Coronary artery (tissue), 2 donors: ENCODE data around the gene WDR20.
"Not testable (repeated sequence)": the region's sequence is repeated elsewhere in the genome, so short reads cannot be mapped to it uniquely, and the experiment has no call there.

ENCODE experiments used
- DNase-seq: peaks from one replicate; pipeline ENCODE4 v3.0.0-alpha.2; 2017; ENCODE audit warnings: low spot score
- H3K27ac ChIP-seq, 2 donors: fragments of 200-600 bp; sonication (generic); one replicate each; pipeline ENCODE4 v1.5.1; 2016 to 2019
- H3K4me3 ChIP-seq: fragments of 200-600 bp; sonication (generic); 2 replicates; pipeline ENCODE4 v1.5.1; 2016; ENCODE audit warnings: mild to moderate bottlenecking, moderate library complexity
- TF ChIP-seq, protein P1 (sequence below): fragments of 200-600 bp; sonication (generic); IDR thresholded peaks from one replicate; pipeline ENCODE4 v1.5.1; 2019; ENCODE audit warnings: antibody characterized with exemption

Gene WDR20

DNA sequence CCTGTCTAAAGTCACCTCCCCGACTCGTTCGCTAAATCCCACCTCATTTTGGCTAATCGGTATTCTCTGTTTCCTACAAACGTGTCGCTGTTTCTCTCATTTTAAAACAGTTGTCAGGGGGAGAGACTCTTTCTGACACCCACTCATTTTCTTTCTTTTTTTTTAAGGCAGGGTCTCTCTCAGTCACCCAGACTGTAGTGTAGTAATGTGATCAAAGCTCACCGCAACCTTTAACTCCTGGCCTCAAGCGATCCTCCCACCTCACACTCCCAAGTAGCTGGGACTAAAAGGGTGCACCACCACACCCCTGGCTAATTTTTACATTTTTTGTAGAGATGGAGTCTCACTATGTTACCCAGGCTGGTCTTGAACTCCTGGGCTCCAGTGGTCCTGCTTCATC, 19.1 kb downstream of the WDR20 start:
- TF ChIP-seq, protein P1, sequence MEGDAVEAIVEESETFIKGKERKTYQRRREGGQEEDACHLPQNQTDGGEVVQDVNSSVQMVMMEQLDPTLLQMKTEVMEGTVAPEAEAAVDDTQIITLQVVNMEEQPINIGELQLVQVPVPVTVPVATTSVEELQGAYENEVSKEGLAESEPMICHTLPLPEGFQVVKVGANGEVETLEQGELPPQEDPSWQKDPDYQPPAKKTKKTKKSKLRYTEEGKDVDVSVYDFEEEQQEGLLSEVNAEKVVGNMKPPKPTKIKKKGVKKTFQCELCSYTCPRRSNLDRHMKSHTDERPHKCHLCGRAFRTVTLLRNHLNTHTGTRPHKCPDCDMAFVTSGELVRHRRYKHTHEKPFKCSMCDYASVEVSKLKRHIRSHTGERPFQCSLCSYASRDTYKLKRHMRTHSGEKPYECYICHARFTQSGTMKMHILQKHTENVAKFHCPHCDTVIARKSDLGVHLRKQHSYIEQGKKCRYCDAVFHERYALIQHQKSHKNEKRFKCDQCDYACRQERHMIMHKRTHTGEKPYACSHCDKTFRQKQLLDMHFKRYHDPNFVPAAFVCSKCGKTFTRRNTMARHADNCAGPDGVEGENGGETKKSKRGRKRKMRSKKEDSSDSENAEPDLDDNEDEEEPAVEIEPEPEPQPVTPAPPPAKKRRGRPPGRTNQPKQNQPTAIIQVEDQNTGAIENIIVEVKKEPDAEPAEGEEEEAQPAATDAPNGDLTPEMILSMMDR, result no peak
- no peak overlapping the region for H3K4me3 ChIP-seq
- no peak overlapping the region for H3K27ac ChIP-seq
- no peak for DNase-seq

DNA sequence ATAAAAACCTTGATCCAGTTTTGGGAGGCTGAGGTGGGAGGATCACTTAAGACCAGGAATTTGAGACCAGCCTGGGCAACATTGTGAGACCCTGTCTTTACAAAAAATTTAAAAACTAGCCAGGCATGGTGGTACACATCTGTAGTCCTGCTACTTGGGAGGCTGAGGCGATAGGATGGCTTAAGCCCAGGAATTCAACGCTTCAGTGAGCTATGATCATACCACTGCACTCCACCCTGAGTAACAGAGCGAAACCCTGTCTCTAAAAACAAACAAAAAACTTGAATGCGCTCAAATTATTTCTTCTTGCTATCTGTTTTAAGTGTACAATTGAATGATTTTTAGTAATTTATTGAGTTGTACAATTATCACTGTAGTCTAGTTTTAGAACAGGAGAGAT, 20.1 kb downstream of the WDR20 start:
- Histone ChIP-seq H3K27ac (no peak overlapping the region), H3K4me3 (no peak overlapping the region)
- TF ChIP-seq, protein P1, result no peak
- no peak for DNase-seq

DNA sequence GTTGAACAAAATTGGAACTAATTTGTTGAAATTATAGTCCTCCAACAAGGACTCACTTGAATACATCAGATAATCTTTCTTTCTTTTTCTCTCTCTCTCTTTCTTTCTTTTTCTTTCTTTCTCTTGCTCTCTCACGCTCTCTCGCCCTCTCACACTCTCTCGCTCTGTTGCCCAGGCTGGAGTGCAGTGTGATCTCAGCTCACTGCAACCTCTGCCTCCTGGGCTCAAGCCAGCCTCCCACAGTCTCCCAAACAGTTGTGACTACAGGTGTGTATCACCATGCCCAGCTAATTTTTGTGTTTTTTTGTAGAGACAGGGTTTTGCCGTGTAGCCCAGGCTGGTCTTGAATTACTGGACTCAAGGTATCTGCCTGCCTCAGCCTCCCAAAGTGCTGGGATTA, 22.8 kb downstream of the WDR20 start:
- TF ChIP-seq, protein P1, result no peak
- no peak overlapping the region for H3K4me3 ChIP-seq
- no peak overlapping the region for H3K27ac ChIP-seq
- no peak for DNase-seq

DNA sequence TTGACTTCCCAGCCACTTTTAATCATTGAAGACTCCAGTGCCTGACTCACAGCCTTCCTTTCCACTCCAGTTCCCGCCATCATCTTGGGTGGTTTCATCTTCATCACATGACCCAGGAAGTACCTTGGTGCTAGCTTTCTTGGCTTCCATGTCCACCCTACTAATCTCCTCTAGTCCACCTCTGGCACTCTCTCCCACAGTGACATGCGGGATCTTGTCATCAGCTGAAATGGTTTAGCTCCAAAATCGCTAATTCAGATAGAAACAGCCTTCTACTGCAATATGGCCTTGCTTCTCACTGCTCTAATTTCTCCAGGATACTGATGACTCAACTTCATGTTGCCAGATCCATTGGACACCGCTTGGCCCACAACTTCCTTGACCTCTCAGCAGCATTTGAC, 24.5 kb downstream of the WDR20 start:
- TF ChIP-seq, protein P1, result no peak
- H3K27ac ChIP-seq, result no peak overlapping the region
- DNase-seq, result no peak
- H3K4me3 ChIP-seq, result no peak overlapping the region

DNA sequence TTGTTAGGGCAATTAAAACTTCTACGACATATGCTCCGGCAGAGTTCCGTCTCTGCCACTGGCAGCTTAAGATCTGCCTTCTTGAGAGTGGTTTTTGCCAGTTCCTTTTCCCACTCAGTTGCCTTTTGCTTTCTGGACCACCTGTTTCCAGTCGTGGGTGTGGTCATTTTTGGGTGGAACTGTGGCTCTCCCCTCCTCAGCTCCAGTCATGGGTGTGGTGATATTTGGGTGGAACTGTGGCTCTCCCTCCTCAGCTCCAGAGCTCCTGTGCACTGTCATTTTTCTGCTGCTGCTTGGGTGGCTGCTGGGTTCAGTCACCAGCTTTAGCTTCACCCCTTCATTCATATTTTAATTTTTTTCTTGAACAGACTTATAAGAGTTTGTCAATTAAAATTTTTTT, 25.3 kb downstream of the WDR20 start:
- Histone ChIP-seq H3K4me3 (no peak overlapping the region), H3K27ac (no peak overlapping the region)
- TF ChIP-seq, protein P1, result no peak
- no peak for DNase-seq

DNA sequence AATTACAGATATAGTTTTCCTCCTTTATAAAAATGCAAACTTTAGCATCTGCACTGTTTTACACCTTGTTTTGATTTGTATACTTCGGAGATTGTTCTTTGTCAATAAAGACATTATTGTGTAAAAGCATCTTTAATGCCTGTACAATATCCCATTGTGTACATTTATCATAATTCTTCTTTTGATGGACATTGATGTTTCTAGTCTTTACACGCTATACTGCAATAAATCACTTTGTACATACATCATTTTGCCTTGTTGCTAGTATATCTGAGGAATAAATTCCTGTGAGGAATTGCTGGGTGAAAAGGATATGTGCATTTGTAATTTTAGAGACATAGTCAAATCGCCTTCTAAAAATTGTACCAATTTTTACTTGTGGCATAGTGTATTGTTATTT, 30.4 kb downstream of the WDR20 start:
- DNase-seq, result no peak
- Histone ChIP-seq H3K4me3 (no peak overlapping the region), H3K27ac (no peak overlapping the region)
- TF ChIP-seq, protein P1, result no peak

DNA sequence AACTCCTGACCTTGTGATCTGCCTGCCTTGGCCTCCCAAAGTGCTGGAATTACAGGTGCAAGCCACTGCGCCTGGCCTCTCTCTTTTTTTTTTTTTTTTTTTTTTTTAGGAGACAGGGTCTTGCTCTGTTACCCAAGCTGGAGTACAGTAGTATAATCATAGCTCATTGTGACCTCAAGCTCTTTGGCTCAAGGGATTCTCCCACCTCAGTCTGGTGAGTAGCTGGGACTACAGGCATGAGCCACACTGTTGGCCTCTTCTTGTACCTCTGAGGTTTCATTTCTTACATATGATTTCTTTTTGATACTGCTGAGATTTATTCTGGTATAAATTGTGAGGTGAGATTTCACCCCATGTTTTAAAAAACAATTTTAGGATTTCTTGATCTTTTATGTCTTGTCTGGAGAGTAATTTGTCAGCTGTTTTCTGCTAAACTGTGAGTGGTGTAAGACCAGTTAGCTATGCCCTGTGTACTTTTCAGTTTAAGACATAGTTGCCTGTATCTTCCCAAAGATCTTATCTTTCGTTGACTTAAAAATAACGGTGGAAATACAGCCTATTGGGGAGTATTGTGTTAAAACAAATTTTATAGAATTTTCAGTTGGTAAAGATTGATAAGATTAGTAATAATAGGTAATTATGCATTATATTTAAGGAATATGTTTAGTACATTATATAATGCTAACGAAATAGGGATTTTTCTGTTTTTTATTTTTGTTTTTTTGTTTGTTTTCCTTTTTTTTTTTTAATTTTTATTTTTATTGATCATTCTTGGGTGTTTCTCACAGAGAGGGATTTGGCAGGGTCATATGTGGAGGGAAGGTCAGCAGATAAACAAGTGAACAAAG, 31.7 kb downstream of the WDR20 start:
- TF ChIP-seq, protein P1, result no peak
- no peak overlapping the region for H3K27ac ChIP-seq
- no peak overlapping the region for H3K4me3 ChIP-seq
- no peak for DNase-seq

DNA sequence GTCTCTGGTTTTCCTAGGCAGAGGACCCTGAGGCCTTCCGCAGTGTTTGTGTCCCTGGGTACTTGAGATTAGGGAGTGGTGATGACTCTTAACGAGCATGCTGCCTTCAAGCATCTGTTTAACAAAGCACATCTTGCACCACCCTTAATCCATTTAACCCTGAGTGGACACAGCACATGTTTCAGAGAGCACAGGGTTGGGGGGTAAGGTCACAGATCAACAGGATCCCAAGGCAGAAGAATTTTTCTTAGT, 32.2 kb downstream of the WDR20 start:
- not testable (repeated sequence) for H3K4me3 ChIP-seq, H3K27ac ChIP-seq, DNase-seq

DNA sequence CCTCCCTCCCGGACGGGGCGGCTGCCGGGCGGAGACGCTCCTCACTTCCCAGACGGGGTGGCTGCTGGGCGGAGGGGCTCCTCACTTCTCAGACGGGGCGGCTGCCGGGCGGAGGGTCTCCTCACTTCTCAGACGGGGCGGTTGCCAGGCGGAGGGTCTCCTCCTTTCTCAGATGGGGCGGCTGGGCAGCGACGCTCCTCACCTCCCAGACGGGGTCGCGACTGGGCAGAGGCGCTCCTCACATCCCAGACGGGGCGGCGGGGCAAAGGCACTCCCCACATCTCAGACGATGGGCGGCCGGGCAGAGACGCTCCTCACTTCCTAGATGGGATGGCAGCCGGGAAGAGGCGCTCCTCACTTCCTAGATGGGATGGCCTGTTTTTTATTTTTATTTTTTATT, 33.0 kb downstream of the WDR20 start:
- H3K27ac ChIP-seq, DNase-seq, H3K4me3 ChIP-seq: not testable (repeated sequence)
